Upper lobe of left lung (tissue), 6 donors: Measurements from ENCODE around the gene CYP3A4. TPM values are rescaled to one million over a fixed set of nuclear protein-coding genes. Genes with fewer than 3 reads are reported as not detected.
A peak's percentile ranks its signal among the peaks of the same experiment; 100 is the strongest.

Experiments
- ATAC-seq, 2 donors: fragments of 200-7000 bp; cut with Tn5 transposase; one replicate each; pipeline ENCODE4 v1.9.1; 2022; ENCODE audit warnings: mild to moderate bottlenecking in 2 of 2, moderate library complexity in 2 of 2; ENCODE audit not compliant: low FRiP score in 2 of 2
- DNase-seq, 2 donors: peaks; one replicate each; pipeline ENCODE4 v3.0.0-alpha.2; 2019 to 2020
- H3K27ac ChIP-seq, 4 donors: fragments of 200-600 bp; sonication (generic); one replicate each; pipeline ENCODE4 v1.5.1; 2016 to 2019
- H3K27me3 ChIP-seq, 4 donors: fragments of 200-600 bp; sonication (generic); one replicate each; pipeline ENCODE4 v1.5.1; 2017 to 2019
- H3K36me3 ChIP-seq, 4 donors: fragments of 200-600 bp; sonication (generic); one replicate each; pipeline ENCODE4 v1.5.1; 2016 to 2019
- H3K4me1 ChIP-seq, 4 donors: fragments of 200-600 bp; sonication (generic); one replicate each; pipeline ENCODE4 v1.5.1; 2018 to 2019
- H3K4me3 ChIP-seq, 4 donors: fragments of 200-600 bp; sonication (generic); one replicate each; pipeline ENCODE4 v1.5.1; 2017 to 2019; ENCODE audit warnings: mild to moderate bottlenecking in 2 of 4, moderate library complexity in 1 of 4
- H3K9me3 ChIP-seq, 4 donors: fragments of 200-600 bp; sonication (generic); one replicate each; pipeline ENCODE4 v1.5.1; 2018 to 2019
- EP300 ChIP-seq, 4 donors: sonication (generic); formaldehyde crosslinking; IDR thresholded peaks; one replicate each; pipeline ENCODE4 v1.5.1; 2017; ENCODE audit warnings: antibody characterized with exemption in 4 of 4, control low read depth in 2 of 4
- POLR2A ChIP-seq, 4 donors: fragments of 450-650 bp; IDR thresholded peaks; one replicate each; pipeline ENCODE4 v1.5.1; 2016 to 2017; ENCODE audit warnings: antibody characterized with exemption in 4 of 4, mild to moderate bottlenecking in 2 of 4
- POLR2AphosphoS5 ChIP-seq, 2 donors: sonication (generic); formaldehyde crosslinking; IDR thresholded peaks; one replicate each; pipeline ENCODE4 v1.5.1; 2017; ENCODE audit warnings: antibody characterized with exemption in 2 of 2
- WGBS, 2 donors: methylation state at CpG; one replicate each; pipeline ENCODE4 v1.1.5; 2017 to 2018; 5-methylcytosine and 5-hydroxymethylcytosine counted together
- total RNA-seq, 6 donors: library from RNA; depleted of rRNA in 4 of 6; stranded (reverse); fragments of >200 nt in 4 of 6; gene quantifications; one replicate each; pipeline versions ENCODE4 v1.1.0 to v1.2.1, GENCODE V29; 2016 to 2021
- TF ChIP-seq, protein P1 (sequence below), 6 experiments: fragments of 450-650 bp in 4 of 6; fragments of 200-600 bp in 2 of 6; sonication (generic) in 2 of 6; IDR thresholded peaks; one replicate each; pipeline ENCODE4 v1.5.1; 2016 to 2019; ENCODE audit warnings: antibody characterized with exemption in 6 of 6
- donor health status: DM: no; HTN: no; CAD: no; lungs with moderate emphysema.
- donor health status: DM: no; HTN: yes; CAD: no; lungs with severe emphysema.

CYP3A4 gene
- total RNA-seq, 6 donors from 2014 or later: 0.34 to 1.5 (median 0.46) TPM; not detected in 3

DNA sequence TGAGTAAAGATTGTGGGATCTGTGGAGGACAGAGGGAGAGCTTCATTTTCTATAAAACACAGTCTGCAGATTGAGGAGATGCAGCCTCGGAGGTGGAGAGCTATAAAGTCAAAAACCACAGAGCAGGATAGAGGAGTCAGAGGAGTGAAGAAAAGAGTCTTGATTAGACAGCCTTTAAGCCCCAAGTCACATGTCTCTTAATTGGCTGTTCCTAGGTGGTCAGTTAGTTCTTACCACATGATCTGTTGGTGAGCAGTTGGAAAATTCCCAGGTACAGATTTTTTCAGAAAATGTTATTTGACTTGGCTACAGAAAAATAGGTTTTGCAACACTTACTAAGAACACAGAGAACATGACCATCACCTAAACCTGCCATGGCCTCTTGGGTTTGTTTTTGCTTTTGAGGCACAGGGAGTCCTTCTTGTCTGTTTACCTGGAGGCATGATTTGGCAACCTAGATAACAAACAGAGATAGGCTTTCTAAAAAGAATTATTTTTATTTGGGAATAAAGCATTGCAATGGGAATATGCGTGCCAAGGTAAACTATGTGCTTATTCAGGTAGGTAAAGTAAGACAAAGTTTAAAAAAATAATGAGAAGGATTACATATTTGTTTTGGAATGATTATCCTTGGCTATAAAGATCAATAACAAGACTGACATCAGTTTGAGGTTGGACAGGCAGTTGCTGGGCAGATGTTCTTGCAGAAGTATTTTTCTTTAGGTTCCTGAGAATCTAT lies 43.2 kb upstream of the CYP3A4 start:
- no peaks in the 10 kb centered on the region for H3K9me3 ChIP-seq
- peak in 1 of 2 donors; percentile 53 for ATAC-seq
- 64 to 69% methylated on average over 2 of the region's 2 CpGs for WGBS, 2 donors
- peaks cover 0 to 10% (median 0%) of the 10 kb centered on the region in 4 donors for H3K4me1 ChIP-seq
- peak in 1 of 2 donors; percentile 34 for DNase-seq
- TF ChIP-seq EP300 (IDR thresholded peaks at IDR 0.05) (peak in 1 of 4 donors; percentile 18), POLR2A (IDR thresholded peaks at IDR 0.05) (no peak)
- no peaks in the 10 kb centered on the region for H3K27me3 ChIP-seq
- H3K36me3 ChIP-seq: no peaks in the 10 kb centered on the region
- no peak overlapping the region for H3K4me3 ChIP-seq
- peak overlapping the region in 1 of 4 donors; percentile 55 for H3K27ac ChIP-seq

DNA sequence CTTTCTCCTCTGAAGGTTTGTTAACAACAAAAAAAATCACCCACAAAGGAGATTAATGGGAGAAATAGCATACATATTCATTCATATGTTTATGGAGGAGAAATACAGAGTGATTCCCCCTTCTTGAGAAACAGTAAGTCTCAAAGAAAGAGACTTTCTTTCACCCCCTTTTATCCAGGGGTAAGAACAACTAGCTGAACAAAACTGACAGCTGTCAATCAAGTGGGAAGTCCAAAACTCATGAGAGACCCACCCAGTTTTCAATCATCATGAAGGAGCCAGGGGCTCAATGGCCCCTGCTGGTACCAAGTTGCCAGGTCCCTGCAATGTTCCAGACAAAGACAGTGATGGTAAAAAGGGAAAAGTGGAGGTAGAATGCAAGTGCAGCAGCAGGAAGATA lies 41.9 kb upstream of the CYP3A4 start:
- Histone ChIP-seq H3K4me1 (peaks cover 0 to 10% (median 0%) of the 10 kb centered on the region in 4 donors), H3K27ac (no peak overlapping the region), H3K36me3 (no peaks in the 10 kb centered on the region), H3K4me3 (no peak overlapping the region), H3K27me3 (no peaks in the 10 kb centered on the region), H3K9me3 (no peaks in the 10 kb centered on the region)
- no peak for TF ChIP-seq POLR2AphosphoS5 (IDR thresholded peaks at IDR 0.05)
- TF ChIP-seq POLR2A (IDR thresholded peaks at IDR 0.05): no peak
- TF ChIP-seq, protein P1, sequence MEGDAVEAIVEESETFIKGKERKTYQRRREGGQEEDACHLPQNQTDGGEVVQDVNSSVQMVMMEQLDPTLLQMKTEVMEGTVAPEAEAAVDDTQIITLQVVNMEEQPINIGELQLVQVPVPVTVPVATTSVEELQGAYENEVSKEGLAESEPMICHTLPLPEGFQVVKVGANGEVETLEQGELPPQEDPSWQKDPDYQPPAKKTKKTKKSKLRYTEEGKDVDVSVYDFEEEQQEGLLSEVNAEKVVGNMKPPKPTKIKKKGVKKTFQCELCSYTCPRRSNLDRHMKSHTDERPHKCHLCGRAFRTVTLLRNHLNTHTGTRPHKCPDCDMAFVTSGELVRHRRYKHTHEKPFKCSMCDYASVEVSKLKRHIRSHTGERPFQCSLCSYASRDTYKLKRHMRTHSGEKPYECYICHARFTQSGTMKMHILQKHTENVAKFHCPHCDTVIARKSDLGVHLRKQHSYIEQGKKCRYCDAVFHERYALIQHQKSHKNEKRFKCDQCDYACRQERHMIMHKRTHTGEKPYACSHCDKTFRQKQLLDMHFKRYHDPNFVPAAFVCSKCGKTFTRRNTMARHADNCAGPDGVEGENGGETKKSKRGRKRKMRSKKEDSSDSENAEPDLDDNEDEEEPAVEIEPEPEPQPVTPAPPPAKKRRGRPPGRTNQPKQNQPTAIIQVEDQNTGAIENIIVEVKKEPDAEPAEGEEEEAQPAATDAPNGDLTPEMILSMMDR (IDR thresholded peaks at IDR 0.05): no peak
- TF ChIP-seq EP300 (IDR thresholded peaks at IDR 0.05): no peak
- no peak for ATAC-seq
- no peak for DNase-seq

DNA sequence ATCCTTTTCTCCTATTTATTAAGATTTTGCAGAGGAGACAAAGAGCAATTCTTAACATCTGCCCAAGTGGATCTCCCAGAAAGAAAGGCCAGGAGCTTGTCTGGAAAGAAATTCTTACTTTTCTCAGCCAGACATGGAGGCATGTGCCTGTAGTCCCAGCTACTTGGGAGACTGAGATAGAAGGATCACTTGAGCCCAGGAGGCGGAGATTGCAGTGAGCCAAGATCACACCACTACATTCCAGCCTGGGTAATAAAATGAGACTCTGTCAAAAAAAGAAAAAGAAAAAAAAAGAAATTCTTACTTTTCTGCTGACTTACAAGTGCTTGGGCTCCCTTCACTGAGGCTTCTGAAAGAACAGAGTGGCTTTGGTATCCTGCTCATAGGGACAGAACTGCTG lies 41.5 kb upstream of the CYP3A4 start:
- Histone ChIP-seq H3K27me3 (no peaks in the 10 kb centered on the region), H3K4me1 (peaks cover 0 to 10% (median 0%) of the 10 kb centered on the region in 4 donors), H3K27ac (peak overlapping the region in 1 of 4 donors; percentile 1), H3K9me3 (no peaks in the 10 kb centered on the region), H3K36me3 (no peaks in the 10 kb centered on the region), H3K4me3 (no peak overlapping the region)
- 65 to 72% methylated on average over 1 of the region's 1 CpG for WGBS, 2 donors
- TF ChIP-seq POLR2AphosphoS5 (IDR thresholded peaks at IDR 0.05) (no peak), POLR2A (IDR thresholded peaks at IDR 0.05) (no peak), EP300 (IDR thresholded peaks at IDR 0.05) (no peak)
- TF ChIP-seq, protein P1 (IDR thresholded peaks at IDR 0.05): no peak
- DNase-seq (no peak), ATAC-seq (no peak)

DNA sequence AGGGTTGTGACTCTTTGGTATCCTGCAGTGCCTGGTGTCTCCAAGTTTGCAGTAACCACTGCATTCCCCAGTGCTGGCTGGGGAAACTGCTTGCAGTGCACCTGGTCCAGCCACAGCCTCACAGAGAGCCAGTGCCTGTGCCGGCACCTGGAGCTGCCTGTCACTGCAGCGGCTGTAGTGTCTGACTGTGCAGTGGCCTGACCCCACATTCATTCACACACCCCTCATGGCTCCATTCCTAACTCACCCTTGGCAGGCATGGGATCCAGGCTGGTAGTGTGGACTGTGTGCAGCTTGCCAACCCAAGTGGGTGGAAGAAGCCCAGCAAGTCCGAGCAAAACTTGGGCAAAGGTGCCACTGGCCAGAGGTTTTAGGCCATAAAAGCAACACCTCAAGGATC lies 40.1 kb upstream of the CYP3A4 start:
- TF ChIP-seq POLR2AphosphoS5 (IDR thresholded peaks at IDR 0.05): no peak
- no peak for TF ChIP-seq EP300 (IDR thresholded peaks at IDR 0.05)
- TF ChIP-seq, protein P1 (IDR thresholded peaks at IDR 0.05): no peak
- no peak for TF ChIP-seq POLR2A (IDR thresholded peaks at IDR 0.05)
- Histone ChIP-seq H3K9me3 (no peaks in the 10 kb centered on the region), H3K27me3 (no peaks in the 10 kb centered on the region), H3K4me3 (no peak overlapping the region), H3K27ac (no peak overlapping the region), H3K4me1 (peaks cover 0 to 7% (median 0%) of the 10 kb centered on the region in 4 donors), H3K36me3 (no peaks in the 10 kb centered on the region)
- no peak for ATAC-seq
- DNase-seq: no peak
- WGBS, 2 donors: 83 to 85% methylated on average over 2 to 3 of the region's 3 CpGs

DNA sequence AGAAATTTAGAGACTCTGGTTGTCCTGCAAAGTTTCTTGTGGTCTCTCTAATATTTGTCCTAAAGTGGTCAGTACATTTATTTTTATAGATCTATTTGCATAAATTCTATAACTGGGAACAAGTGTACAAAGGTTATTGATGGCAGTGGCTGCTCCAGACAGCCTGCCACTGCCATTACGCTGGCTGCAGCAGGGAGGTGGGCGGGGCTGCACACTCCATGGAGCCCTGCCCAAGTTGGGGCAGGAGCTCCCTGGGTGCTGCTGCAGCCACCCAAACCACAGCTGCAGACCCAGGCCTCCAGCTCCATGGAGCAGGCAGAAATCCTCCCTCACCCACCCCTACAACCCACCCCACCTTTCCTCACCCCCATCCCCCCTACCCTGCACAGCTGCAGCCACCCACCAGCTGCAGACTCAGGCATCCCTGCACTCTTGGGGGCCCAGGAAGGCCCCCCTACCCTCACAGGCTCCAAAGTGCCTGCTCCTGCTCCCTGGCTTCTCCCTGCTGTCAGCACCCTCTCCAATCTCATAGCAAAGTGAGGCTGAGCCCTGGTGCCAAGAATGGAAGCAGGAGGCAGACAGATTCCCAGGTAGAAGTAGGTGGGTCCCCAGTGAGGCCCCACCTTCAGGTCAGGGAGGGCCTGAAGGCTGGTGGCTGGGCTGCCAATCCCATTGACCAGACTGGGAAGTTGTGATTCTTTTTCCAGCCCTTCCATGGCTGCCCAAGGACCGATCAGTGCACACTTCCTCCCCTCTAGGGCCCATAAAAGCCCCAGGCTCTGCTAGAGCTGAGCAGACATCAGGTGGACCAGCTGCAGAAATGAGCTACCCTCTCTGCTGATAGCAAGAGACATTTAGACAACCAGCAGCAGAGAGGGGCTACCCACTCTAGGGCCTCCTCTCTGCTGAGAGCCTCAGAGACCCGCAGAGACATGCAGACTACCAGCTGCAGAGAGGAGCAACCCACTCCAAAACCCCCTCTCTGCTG lies 39.0 kb upstream of the CYP3A4 start:
- Histone ChIP-seq H3K9me3 (no peaks in the 10 kb centered on the region), H3K4me3 (no peak overlapping the region), H3K27ac (no peak overlapping the region), H3K27me3 (no peaks in the 10 kb centered on the region), H3K36me3 (no peaks in the 10 kb centered on the region), H3K4me1 (peaks cover 0 to 7% (median 0%) of the 10 kb centered on the region in 4 donors)
- DNase-seq (peak in 1 of 2 donors; percentile 40), ATAC-seq (no peak)
- 71 to 88% methylated on average over 3 to 4 of the region's 4 CpGs for whole genome bisulfite sequencing, 2 donors
- TF ChIP-seq, protein P1 (IDR thresholded peaks at IDR 0.05): no peak
- TF ChIP-seq POLR2AphosphoS5 (IDR thresholded peaks at IDR 0.05) (no peak), POLR2A (IDR thresholded peaks at IDR 0.05) (no peak), EP300 (IDR thresholded peaks at IDR 0.05) (no peak)
